Measurements from ENCODE around the gene OGT.
"Not testable (repeated sequence)": the region's sequence is repeated elsewhere in the genome, so short reads cannot be mapped to it uniquely, and the experiment has no call there.

The OGT gene

GRCh38 chrX:71565474-71566041, 32.7 kb downstream of the OGT start:
- no peak overlapping the region for H3K4me3 Mint-ChIP-seq
- H3K36me3 Mint-ChIP-seq (ENCODE audit: low read depth): peaks cover 65% of the 10 kb centered on the region
- no peak for DNase-seq
- peaks cover 47% of the 10 kb centered on the region for H3K9me3 Mint-ChIP-seq
- no peaks in the 10 kb centered on the region for H3K4me1 Mint-ChIP-seq
- no peak overlapping the region for H3K27ac Mint-ChIP-seq
- H3K27me3 Mint-ChIP-seq (ENCODE audit: low read depth, poor library complexity): no peaks in the 10 kb centered on the region
- no peak for TF ChIP-seq CTCF (IDR thresholded peaks at IDR 0.05)

- DNase-seq, H3K4me3 Mint-ChIP-seq, H3K4me1 Mint-ChIP-seq: not testable (repeated sequence)
These were observed 38.5 kb downstream of the OGT start for GRCh38 chrX:71571390-71571789.

GRCh38 chrX:71573590-71573989, 40.7 kb downstream of the OGT start:
- no peaks in the 10 kb centered on the region for H3K4me1 Mint-ChIP-seq
- H3K36me3 Mint-ChIP-seq (ENCODE audit: low read depth): peaks cover 64% of the 10 kb centered on the region
- H3K27ac Mint-ChIP-seq: no peak overlapping the region
- peaks cover 46% of the 10 kb centered on the region for H3K9me3 Mint-ChIP-seq
- H3K27me3 Mint-ChIP-seq (ENCODE audit: low read depth, poor library complexity): no peaks in the 10 kb centered on the region
- TF ChIP-seq CTCF (IDR thresholded peaks at IDR 0.05): no peak
- DNase-seq: no peak
- no peak overlapping the region for H3K4me3 Mint-ChIP-seq

More at GRCh38 chrX:71571390-71571789, 38.5 kb downstream of the OGT start:
- Mint-ChIP-seq H3K36me3 (ENCODE audit: low read depth) (peaks cover 70% of the 10 kb centered on the region), H3K9me3 (peaks cover 45% of the 10 kb centered on the region)
- not testable (repeated sequence) for H3K27me3 Mint-ChIP-seq (ENCODE audit: low read depth, poor library complexity); H3K27ac Mint-ChIP-seq

GRCh38 chrX:71577682-71578081, 44.8 kb downstream of the OGT start:
- no peak for DNase-seq
- Mint-ChIP-seq H3K4me1 (no peaks in the 10 kb centered on the region), H3K36me3 (ENCODE audit: low read depth) (peaks cover 48% of the 10 kb centered on the region), H3K27ac (no peak overlapping the region), H3K27me3 (ENCODE audit: low read depth, poor library complexity) (no peaks in the 10 kb centered on the region), H3K4me3 (no peak overlapping the region), H3K9me3 (peaks cover 46% of the 10 kb centered on the region)
- no peak for TF ChIP-seq CTCF (IDR thresholded peaks at IDR 0.05)

GRCh38 chrX:71578253-71579135, 45.6 kb downstream of the OGT start, which contains the start of gene GCNA:
GCNA (plus strand) TSS chrX:71578437; CDS start chrX:71580822, 2,385 bp downstream.
- peak within 1 kb of the TSS; percentile 68 for H3K27ac Mint-ChIP-seq
- H3K4me3 Mint-ChIP-seq: no peak within 1 kb of the TSS
- peaks cover 40% of the 10 kb centered on the region for H3K9me3 Mint-ChIP-seq
- no peak for DNase-seq
- H3K4me1 Mint-ChIP-seq: no peaks in the 10 kb centered on the region
- TF ChIP-seq CTCF (IDR thresholded peaks at IDR 0.05): no peak
- no peaks in the 10 kb centered on the region for H3K27me3 Mint-ChIP-seq (ENCODE audit: low read depth, poor library complexity)
- H3K36me3 Mint-ChIP-seq (ENCODE audit: low read depth): peaks cover 46% of the 10 kb centered on the region

- Mint-ChIP-seq H3K4me3 (no peak overlapping the region), H3K27me3 (ENCODE audit: low read depth, poor library complexity) (no peaks in the 10 kb centered on the region), H3K4me1 (no peaks in the 10 kb centered on the region), H3K27ac (no peak overlapping the region), H3K9me3 (peaks cover 33% of the 10 kb centered on the region), H3K36me3 (ENCODE audit: low read depth) (peaks cover 38% of the 10 kb centered on the region)
- TF ChIP-seq CTCF (IDR thresholded peaks at IDR 0.05): no peak
- DNase-seq: no peak
These were observed 46.5 kb downstream of the OGT start for GRCh38 chrX:71579136-71579989.
